Left ventricle myocardium superior (tissue), 1 donor: ENCODE measurements around the gene AASDH. TPM values are rescaled to one million over a fixed set of nuclear protein-coding genes. Genes with fewer than 3 reads are reported as not detected.

Experiments
- ATAC-seq: fragments of 200-7000 bp; cut with Tn5 transposase; one replicate; pipeline ENCODE4 v1.9.1; 2020; ENCODE audit warnings: mild to moderate bottlenecking, moderate library complexity
- DNase-seq: peaks from one replicate; pipeline ENCODE4 v3.0.0-alpha.2; 2020
- intact Hi-C: fragments of 100-400 bp; cut with micrococcal nuclease; formaldehyde crosslinking; loops from one replicate; pipeline ENCODE4 v1.11.0; 2022
- total RNA-seq: library from RNA; stranded (reverse); fragmentation: NEBNext Ultra II Directional; extraction: Animal tissue kit (Norgen Biotek cat#: 25700); gene quantifications from one replicate; pipeline ENCODE4 v1.2.1, GENCODE V29; 2021
- donor health status: DM: no; HTN: yes; CAD: no; lungs with severe emphysema.

The AASDH gene
- total RNA-seq, 1 donor from 2014 or later = 5.3 TPM

GRCh38 chr4:56297776-56298175, 89.5 kb downstream of the AASDH start:
- DNase-seq (no peak), ATAC-seq (no peak)
- intact Hi-C loops = no loop called here

DNA sequence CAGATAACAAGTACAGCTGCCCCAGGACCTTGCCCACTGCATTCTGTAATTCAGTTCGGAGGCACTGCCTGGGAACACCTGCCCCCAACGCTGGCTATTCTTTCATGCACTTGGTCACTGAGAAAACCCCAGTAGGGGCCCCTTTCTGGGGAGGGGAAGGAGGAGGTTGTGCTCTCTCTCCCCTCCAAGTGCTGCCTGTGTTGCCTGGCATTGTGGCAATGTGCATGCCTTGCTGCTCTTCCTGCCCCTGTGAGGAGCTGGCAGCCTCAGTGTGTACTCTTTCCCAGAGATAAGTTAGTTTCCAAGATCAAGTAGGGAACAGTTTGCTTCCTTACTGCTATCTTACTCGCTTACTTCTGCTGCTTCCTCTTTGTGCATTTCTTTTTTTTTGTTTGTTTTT, 90.8 kb downstream of the AASDH start:
- intact Hi-C loops = no loop called here
- ATAC-seq (no peak), DNase-seq (no peak)

DNA sequence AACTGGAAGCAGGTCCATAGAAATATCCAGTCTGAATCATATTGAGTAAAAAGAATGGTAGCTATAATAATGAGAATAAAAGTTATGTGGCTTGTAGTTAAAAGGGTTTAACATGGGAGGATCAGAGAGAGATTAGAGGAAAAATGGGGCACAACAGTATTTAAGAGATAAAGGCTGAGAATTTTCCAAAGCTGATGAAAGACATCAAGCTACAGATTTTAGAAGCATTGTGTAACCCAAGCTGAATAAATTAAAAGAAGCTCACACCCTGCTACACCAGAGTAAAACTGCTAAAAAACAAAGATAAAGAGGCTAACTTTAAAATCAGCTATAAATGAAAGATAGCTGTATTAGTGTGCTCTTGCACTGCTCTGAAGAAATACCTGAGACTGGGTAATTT, 94.2 kb downstream of the AASDH start:
- intact Hi-C loops = no loop called here
- DNase-seq (no peak), ATAC-seq (no peak)

GRCh38 chr4:56289934-56290333, 97.4 kb downstream of the AASDH start:
- no peak for DNase-seq
- intact Hi-C loops = no loop called here
- peak; percentile 68 for ATAC-seq

DNA sequence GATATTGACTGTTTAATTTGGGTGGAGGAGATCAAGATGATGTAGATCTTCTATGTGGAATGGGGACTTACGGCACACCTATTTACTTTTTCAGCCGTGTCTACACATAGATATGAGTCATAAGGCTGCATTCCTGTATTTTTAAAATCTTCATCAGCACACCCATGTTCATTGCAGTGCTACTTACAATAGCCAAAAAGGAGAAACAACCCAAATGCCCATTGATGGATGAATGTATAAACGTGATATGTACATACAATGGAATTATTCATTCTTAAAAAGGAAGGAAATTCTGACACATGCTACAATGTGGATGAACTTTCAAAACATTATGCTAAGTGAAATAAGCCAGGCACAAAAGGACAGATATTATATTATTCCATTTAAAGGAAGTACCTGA, 98.6 kb downstream of the AASDH start:
- DNase-seq (no peak), ATAC-seq (no peak)
- intact Hi-C loops = no loop called here

Other genes starting within 250 kb of the AASDH start
- 5.1 TPM for gene PPAT, start 48.1 kb upstream of the AASDH start, total RNA-seq
- 20.0 TPM for gene PAICS, start 48.8 kb upstream of the AASDH start, total RNA-seq
- 40.2 TPM for gene SRP72, start 80.1 kb upstream of the AASDH start, total RNA-seq
- gene ARL9, start 118.3 kb upstream of the AASDH start, total RNA-seq = not detected